Measurements from ENCODE around the gene MFN2. TPM values are rescaled to one million over a fixed set of nuclear protein-coding genes. Genes with fewer than 3 reads are reported as not detected.

The MFN2 gene
- total and polyA plus RNA-seq, 9 of the 15 experiments (the other 6 are each of a cell fraction or from before 2014, with no cell fraction given) = 10.5 to 158 (median 87.1) TPM

GRCh38 chr1:12001249-12001917, 21.1 kb downstream of the MFN2 start (continued):
- TF ChIP-seq REST (IDR thresholded peaks at IDR 0.05; ENCODE audit: borderline replicate concordance) (peak; percentile 68; the same call in 1 of the 2 replicates), REST (CRISPR knock-in tag; IDR thresholded peaks at IDR 0.05; ENCODE audit: low read depth) (no peak), HMG20A (CRISPR knock-in tag; conservative IDR thresholded peaks at IDR 0.05) (no peak), ZBTB7A (IDR thresholded peaks at IDR 0.05; ENCODE audit: borderline replicate concordance, control insufficient read depth, low read depth, low read length) (no peak), KDM1A (IDR thresholded peaks at IDR 0.05) (no peak), ZNF184 (CRISPR knock-in tag; IDR thresholded peaks at IDR 0.05) (no peak), CXXC5 (CRISPR knock-in tag; IDR thresholded peaks at IDR 0.05) (peak; percentile 29; the same call in 1 of the 2 replicates), MTA3 (IDR thresholded peaks at IDR 0.05; ENCODE audit: borderline replicate concordance) (no peak), SPI1 (IDR thresholded peaks at IDR 0.05; ENCODE audit: borderline replicate concordance, low read depth, low read length) (no peak), PML (IDR thresholded peaks at IDR 0.05; ENCODE audit: low read length) (no peak), ETV5 (CRISPR knock-in tag; IDR thresholded peaks at IDR 0.05; ENCODE audit: low read depth) (no peak), ATF4 (CRISPR knock-in tag; IDR thresholded peaks at IDR 0.05) (peak; percentile 66), HDAC1 (IDR thresholded peaks at IDR 0.05) (no peak), RCOR1 (IDR thresholded peaks at IDR 0.05; ENCODE audit: borderline replicate concordance in 1 of 2, low read depth in 2 of 2, low read length in 2 of 2) (0 out of 4 replicates have a peak, but pooled peaks of 1 of the 2 experiments have one; percentile 31), TCFL5 (CRISPR knock-in tag; conservative IDR thresholded peaks at IDR 0.05) (no peak), CTBP1 (IDR thresholded peaks at IDR 0.05; ENCODE audit: borderline replicate concordance) (peak; percentile 68; the same call in 1 of the 2 replicates)
- TF ChIP-seq, protein P1, sequence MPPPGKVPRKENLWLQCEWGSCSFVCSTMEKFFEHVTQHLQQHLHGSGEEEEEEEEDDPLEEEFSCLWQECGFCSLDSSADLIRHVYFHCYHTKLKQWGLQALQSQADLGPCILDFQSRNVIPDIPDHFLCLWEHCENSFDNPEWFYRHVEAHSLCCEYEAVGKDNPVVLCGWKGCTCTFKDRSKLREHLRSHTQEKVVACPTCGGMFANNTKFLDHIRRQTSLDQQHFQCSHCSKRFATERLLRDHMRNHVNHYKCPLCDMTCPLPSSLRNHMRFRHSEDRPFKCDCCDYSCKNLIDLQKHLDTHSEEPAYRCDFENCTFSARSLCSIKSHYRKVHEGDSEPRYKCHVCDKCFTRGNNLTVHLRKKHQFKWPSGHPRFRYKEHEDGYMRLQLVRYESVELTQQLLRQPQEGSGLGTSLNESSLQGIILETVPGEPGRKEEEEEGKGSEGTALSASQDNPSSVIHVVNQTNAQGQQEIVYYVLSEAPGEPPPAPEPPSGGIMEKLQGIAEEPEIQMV (tag; conservative IDR thresholded peaks at IDR 0.05; ENCODE audit: low read depth) = no peak
